Subcutaneous adipose tissue (tissue), 4 donors: ENCODE results near the gene SORBS2. TPM values are rescaled to one million over a fixed set of nuclear protein-coding genes. Genes with fewer than 3 reads are reported as not detected.

Experiments
- CTCF ChIP-seq: fragments of 450-650 bp; IDR thresholded peaks from one replicate; pipeline ENCODE4 v1.5.1; 2016; ENCODE audit warnings: low read depth, mild to moderate bottlenecking, control low read depth, antibody characterized with exemption, moderate library complexity
- total RNA-seq, 4 donors: library from RNA; depleted of rRNA; stranded (reverse); fragments of >200 nt; gene quantifications; one replicate each; pipeline ENCODE4 v1.1.0, GENCODE V29; 2016

Gene SORBS2
- total RNA-seq, 4 donors from 2014 or later: 6.8 to 59.0 (median 32.0) TPM

GRCh38 chr4:185821029-185821419 is 9.0 kb upstream of the SORBS2 start:
- TF ChIP-seq CTCF: no peak

GRCh38 chr4:185820146-185821028 is 8.4 kb upstream of the SORBS2 start:
- TF ChIP-seq CTCF: no peak

GRCh38 chr4:185819144-185819543 is 7.2 kb upstream of the SORBS2 start:
- no peak for TF ChIP-seq CTCF

- no peak for TF ChIP-seq CTCF
These were observed 5.4 kb upstream of the SORBS2 start for GRCh38 chr4:185817403-185817818.

- no peak for TF ChIP-seq CTCF
These were observed 1.1 kb upstream of the SORBS2 start for GRCh38 chr4:185813133-185813532.

GRCh38 chr4:185810746-185811508 is 1.1 kb downstream of the SORBS2 start:
- TF ChIP-seq CTCF: no peak

- no peak for TF ChIP-seq CTCF
These were observed 2.4 kb downstream of the SORBS2 start for GRCh38 chr4:185809533-185810071.
